Measurements from ENCODE around the gene B3GALT4.

DNA sequence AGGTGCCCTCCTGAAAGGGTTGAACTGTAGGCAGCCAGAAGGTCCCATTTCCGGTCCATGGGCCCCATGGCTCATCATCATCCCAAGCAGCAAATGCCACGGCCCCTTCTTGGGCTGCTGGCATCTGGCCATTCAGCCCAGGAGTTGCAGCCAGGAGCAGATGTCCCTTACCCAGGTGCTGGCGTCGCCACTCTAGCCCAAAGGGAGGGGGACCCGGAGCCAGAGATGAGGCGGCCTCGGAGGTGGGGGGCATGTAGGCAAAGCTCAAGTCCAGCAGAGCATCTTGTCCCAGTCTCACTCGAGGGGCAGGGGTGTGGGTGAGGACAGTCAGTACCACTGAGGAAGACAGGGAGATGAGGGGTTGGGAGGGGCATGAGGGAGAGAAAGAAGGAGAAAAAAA, 28.1 kb downstream of the B3GALT4 start:
- TF ChIP-seq TARDBP (IDR thresholded peaks at IDR 0.05) = no peak
- no peak for TF ChIP-seq PKNOX1 (IDR thresholded peaks at IDR 0.05)
- TF ChIP-seq ARNT (IDR thresholded peaks at IDR 0.05) = no peak
- TF ChIP-seq FOXA1 (IDR thresholded peaks at IDR 0.05) = no peak
- no peak for TF ChIP-seq SUZ12 (IDR thresholded peaks at IDR 0.05)
- no peak for TF ChIP-seq BHLHE40 (IDR thresholded peaks at IDR 0.05; ENCODE audit: borderline replicate concordance)
- TF ChIP-seq FOXM1 (IDR thresholded peaks at IDR 0.05; ENCODE audit: borderline replicate concordance) = no peak
- TF ChIP-seq SP1 (IDR thresholded peaks at IDR 0.05) = no peak
- no peak for TF ChIP-seq ELF4 (IDR thresholded peaks at IDR 0.05)
- TF ChIP-seq ZNF384 (IDR thresholded peaks at IDR 0.05) = no peak
- TF ChIP-seq FOXK2 (IDR thresholded peaks at IDR 0.05) = no peak

Measured in HEK293T (cell line).